HEK293 (cell line): Measurements from ENCODE around the gene IFNL1.

Source experiments
- CTCF ChIA-PET: fragments of 350-600 bp; formaldehyde crosslinking; extraction: SDS; loops from one replicate; lab custom pipeline; 2021; ENCODE audit warnings: antibody characterized with exemption; lab: Yijun Ruan, JAX
- POLR2A ChIA-PET: fragments of 300-600 bp; formaldehyde crosslinking; extraction: SDS; loops from one replicate; lab custom pipeline; 2020; ENCODE audit warnings: antibody characterized with exemption, inconsistent platforms; lab: Yijun Ruan, JAX
- H3K27ac ChIP-seq: fragments of 200-500 bp; sonication (Bioruptor generic); 2 replicates; pipeline ENCODE4 v1.5.1; 2014; ENCODE audit warnings: low read depth, low read length, control low read depth, inconsistent platforms; ENCODE audit errors: extremely low read depth
- H3K36me3 ChIP-seq, 2 experiments: fragments of 200-500 bp in 1 of 2; sonication (Bioruptor generic) in 1 of 2; 1 replicate in 1 of 2; 2 replicates in 1 of 2; pipeline ENCODE4 v1.5.1; 2014 to 2017; ENCODE audit warnings: inconsistent platforms in 2 of 2, low read length in 2 of 2; ENCODE audit not compliant: control insufficient read depth in 2 of 2, insufficient read depth in 1 of 2
- H3K4me1 ChIP-seq: fragments of 200-500 bp; sonication (Bioruptor generic); 2 replicates; pipeline ENCODE4 v1.5.1; 2014; ENCODE audit warnings: mild to moderate bottlenecking, low read length, inconsistent platforms; ENCODE audit not compliant: control insufficient read depth, insufficient read depth
- H3K4me3 ChIP-seq: 2 replicates; pipeline ENCODE4 v1.5.1; 2011; ENCODE audit warnings: low read depth, mild to moderate bottlenecking, control low read depth, low read length, moderate library complexity
- H3K9me3 ChIP-seq: fragments of 200-500 bp; sonication (Bioruptor generic); 2 replicates; pipeline ENCODE4 v1.5.1; 2014; ENCODE audit warnings: low read depth, low read length, inconsistent platforms; ENCODE audit not compliant: control insufficient read depth, insufficient read depth
- EGR2 ChIP-seq: fragments of 450-650 bp; formaldehyde crosslinking; IDR thresholded peaks from 2 replicates; pipeline ENCODE4 v1.5.1; 2016; ENCODE audit warnings: low read depth, missing biosample characterization, missing genetic modification characterization
- KLF1 ChIP-seq: fragments of 450-650 bp; formaldehyde crosslinking; IDR thresholded peaks from 2 replicates; pipeline ENCODE4 v1.5.1; 2016; ENCODE audit warnings: missing biosample characterization, missing genetic modification characterization
- SALL2 ChIP-seq: fragments of 450-650 bp; formaldehyde crosslinking; IDR thresholded peaks from 2 replicates; pipeline ENCODE4 v1.5.0; 2017; ENCODE audit warnings: missing biosample characterization, mild to moderate bottlenecking, missing genetic modification characterization, borderline replicate concordance
- TCF7L2 ChIP-seq: IDR thresholded peaks from 2 replicates; pipeline ENCODE4 v1.6.1; 2011; ENCODE audit warnings: low read depth, mild to moderate bottlenecking, inconsistent platforms, low read length, moderate library complexity, borderline replicate concordance
- WT1 ChIP-seq: fragments of 450-650 bp; formaldehyde crosslinking; IDR thresholded peaks from 2 replicates; pipeline ENCODE4 v1.5.1; 2016; ENCODE audit warnings: missing biosample characterization, missing genetic modification characterization
- ZNF114 ChIP-seq: fragments of 450-650 bp; formaldehyde crosslinking; IDR thresholded peaks from 2 replicates; pipeline ENCODE4 v1.5.0; 2017; ENCODE audit warnings: missing biosample characterization, missing genetic modification characterization
- ZNF23 ChIP-seq: fragments of 450-650 bp; formaldehyde crosslinking; IDR thresholded peaks from 2 replicates; pipeline ENCODE4 v1.5.1; 2016; ENCODE audit warnings: missing biosample characterization, missing genetic modification characterization, borderline replicate concordance
- ZNF239 ChIP-seq: fragments of 450-650 bp; formaldehyde crosslinking; IDR thresholded peaks from 2 replicates; pipeline ENCODE4 v1.5.1; 2016; ENCODE audit warnings: missing biosample characterization, missing genetic modification characterization
- ZNF404 ChIP-seq: fragments of 450-650 bp; formaldehyde crosslinking; IDR thresholded peaks from 2 replicates; pipeline ENCODE4 v1.5.1; 2017; ENCODE audit warnings: missing biosample characterization, missing genetic modification characterization
- ZNF433 ChIP-seq: fragments of 450-650 bp; formaldehyde crosslinking; IDR thresholded peaks from 2 replicates; pipeline ENCODE4 v1.5.1; 2016; ENCODE audit warnings: missing biosample characterization, missing genetic modification characterization, low read depth
- ZNF521 ChIP-seq: fragments of 450-650 bp; formaldehyde crosslinking; IDR thresholded peaks from 2 replicates; pipeline ENCODE4 v1.5.1; 2017; ENCODE audit warnings: missing biosample characterization, mild to moderate bottlenecking, missing genetic modification characterization
- ZNF530 ChIP-seq: fragments of 450-650 bp; formaldehyde crosslinking; IDR thresholded peaks from 2 replicates; pipeline ENCODE4 v1.5.1; 2016; ENCODE audit warnings: low read depth, missing biosample characterization, missing genetic modification characterization
- ZNF623 ChIP-seq: fragments of 450-650 bp; formaldehyde crosslinking; IDR thresholded peaks from 2 replicates; pipeline ENCODE4 v1.5.1; 2016; ENCODE audit warnings: missing biosample characterization, missing genetic modification characterization
- ZNF76 ChIP-seq: fragments of 450-650 bp; formaldehyde crosslinking; IDR thresholded peaks from 2 replicates; pipeline ENCODE4; 2016; ENCODE audit warnings: low read depth, missing biosample characterization, missing genetic modification characterization, borderline replicate concordance
- TF ChIP-seq, protein P1 (sequence below): fragments of 450-650 bp; formaldehyde crosslinking; IDR thresholded peaks from 2 replicates; pipeline ENCODE4 v1.5.1; 2016; ENCODE audit warnings: missing biosample characterization, missing genetic modification characterization
- TF ChIP-seq, protein P2 (sequence below): fragments of 450-650 bp; formaldehyde crosslinking; IDR thresholded peaks from 2 replicates; pipeline ENCODE4 v1.5.1; 2016; ENCODE audit warnings: missing biosample characterization, missing genetic modification characterization
- TF ChIP-seq, protein P3 (sequence below): fragments of 450-650 bp; formaldehyde crosslinking; IDR thresholded peaks from 2 replicates; pipeline ENCODE4 v1.5.1; 2016; ENCODE audit warnings: missing biosample characterization, missing genetic modification characterization
- TF ChIP-seq, protein P4 (sequence below): fragments of 450-650 bp; formaldehyde crosslinking; IDR thresholded peaks from 2 replicates; pipeline ENCODE4 v1.5.0; 2017; ENCODE audit warnings: missing biosample characterization, missing genetic modification characterization, borderline replicate concordance
- TF ChIP-seq, protein P5 (sequence below): fragments of 450-650 bp; formaldehyde crosslinking; IDR thresholded peaks from 2 replicates; pipeline ENCODE4; 2016; ENCODE audit warnings: missing biosample characterization, missing genetic modification characterization
- TF ChIP-seq, protein P6 (sequence below): fragments of 450-650 bp; formaldehyde crosslinking; IDR thresholded peaks from 2 replicates; pipeline ENCODE4 v1.5.1; 2016; ENCODE audit warnings: missing biosample characterization, missing genetic modification characterization

Gene IFNL1

DNA sequence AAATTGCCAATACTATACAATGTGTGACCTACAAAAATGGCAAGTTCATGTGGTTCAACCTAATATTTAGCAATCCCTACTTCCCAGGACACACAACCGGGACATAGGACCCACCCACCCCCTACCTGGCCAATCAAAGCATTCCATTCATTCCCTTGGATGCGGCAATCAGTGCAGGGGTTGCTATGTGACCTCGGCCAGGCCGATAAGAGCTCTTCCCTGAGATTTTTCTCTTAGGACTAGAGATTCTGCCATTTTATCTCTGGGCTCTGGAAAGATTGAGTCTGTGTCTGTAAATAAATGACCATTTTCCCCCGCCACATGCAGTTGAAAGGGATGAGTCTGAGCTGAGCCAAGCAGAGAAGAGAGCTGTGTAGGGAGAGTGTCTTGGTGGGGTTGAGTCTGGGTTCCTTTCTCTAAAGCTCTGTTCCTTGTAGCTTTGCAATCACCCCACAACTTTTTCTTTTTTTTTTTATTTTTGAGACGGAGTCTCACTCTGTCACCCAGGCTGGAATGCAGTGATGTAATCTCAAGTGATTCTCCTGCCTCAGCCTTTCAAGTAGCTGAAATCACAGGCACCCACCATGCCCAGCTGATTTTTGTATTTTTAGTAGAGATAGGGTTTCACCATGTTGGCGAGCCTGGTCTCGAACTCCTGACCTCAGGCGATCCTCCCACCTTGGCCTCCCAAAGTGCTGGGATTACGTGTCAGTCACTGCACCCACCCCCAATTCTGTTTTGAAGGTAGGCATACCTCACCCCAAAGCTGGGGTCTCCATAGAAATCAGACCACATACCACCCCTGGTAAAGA lies 7.4 kb downstream of the IFNL1 start (continued):
- TF ChIP-seq, protein P1, sequence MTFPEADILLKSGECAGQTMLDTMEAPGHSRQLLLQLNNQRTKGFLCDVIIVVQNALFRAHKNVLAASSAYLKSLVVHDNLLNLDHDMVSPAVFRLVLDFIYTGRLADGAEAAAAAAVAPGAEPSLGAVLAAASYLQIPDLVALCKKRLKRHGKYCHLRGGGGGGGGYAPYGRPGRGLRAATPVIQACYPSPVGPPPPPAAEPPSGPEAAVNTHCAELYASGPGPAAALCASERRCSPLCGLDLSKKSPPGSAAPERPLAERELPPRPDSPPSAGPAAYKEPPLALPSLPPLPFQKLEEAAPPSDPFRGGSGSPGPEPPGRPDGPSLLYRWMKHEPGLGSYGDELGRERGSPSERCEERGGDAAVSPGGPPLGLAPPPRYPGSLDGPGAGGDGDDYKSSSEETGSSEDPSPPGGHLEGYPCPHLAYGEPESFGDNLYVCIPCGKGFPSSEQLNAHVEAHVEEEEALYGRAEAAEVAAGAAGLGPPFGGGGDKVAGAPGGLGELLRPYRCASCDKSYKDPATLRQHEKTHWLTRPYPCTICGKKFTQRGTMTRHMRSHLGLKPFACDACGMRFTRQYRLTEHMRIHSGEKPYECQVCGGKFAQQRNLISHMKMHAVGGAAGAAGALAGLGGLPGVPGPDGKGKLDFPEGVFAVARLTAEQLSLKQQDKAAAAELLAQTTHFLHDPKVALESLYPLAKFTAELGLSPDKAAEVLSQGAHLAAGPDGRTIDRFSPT (tag by site-specific recombination): peak; percentile 17; the same call in 1 of the 2 replicates
- TF ChIP-seq, all 188 proteins: peak for 7

DNA sequence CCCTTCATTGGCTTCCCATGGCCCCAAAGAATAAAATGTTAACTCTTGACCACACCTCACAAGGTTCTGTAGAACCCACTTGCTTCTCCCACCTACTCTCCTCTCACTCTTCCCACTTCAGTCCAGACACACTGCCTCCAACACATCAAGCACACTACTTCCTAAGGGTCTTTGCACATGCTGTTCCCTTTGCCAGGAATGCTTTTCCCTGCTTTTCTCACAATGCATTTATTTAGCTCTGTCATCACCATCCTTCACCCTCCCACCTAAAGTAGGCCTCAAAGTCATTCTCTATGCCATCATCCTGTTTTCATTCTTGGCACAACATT lies 7.9 kb downstream of the IFNL1 start:
- ChIA-PET POLR2A (interaction anchor here (0.8 to 1.6 kb wide), 3 partner anchors 11 to 132 kb away, joined by 3 to 7 read pairs (median 4); partner anchors contain the start of genes RPS16 and SAMD4B), CTCF (interaction anchor here (0.7 to 2.4 kb wide), 6 partner anchors 9 to 252 kb away, joined by 3 to 9 read pairs (median 6); no protein-coding TSS in a partner anchor)
- TF ChIP-seq KLF1 (no peak), ZNF530 (tag by site-specific recombination) (no peak), ZNF76 (peak; percentile 22; the same call in 1 of the 2 replicates), SALL2 (tag by site-specific recombination) (0 out of 2 replicates have a peak, but pooled peaks have one; percentile 36), ZNF404 (tag by site-specific recombination) (no peak), WT1 (tag by site-specific recombination) (no peak), ZNF239 (tag by site-specific recombination) (no peak), EGR2 (tag by site-specific recombination) (peak; percentile 81), ZNF23 (tag by site-specific recombination) (no peak; the same call in 1 of the 2 replicates), ZNF521 (peak; percentile 73; the same call in 1 of the 2 replicates), ZNF433 (tag by site-specific recombination) (peak; percentile 5; the same call in 1 of the 2 replicates), ZNF114 (tag by site-specific recombination) (peak; percentile 73; the same call in 1 of the 2 replicates), ZNF623 (tag by site-specific recombination) (peak; percentile 54), TCF7L2 (no peak)
- TF ChIP-seq, protein P2, sequence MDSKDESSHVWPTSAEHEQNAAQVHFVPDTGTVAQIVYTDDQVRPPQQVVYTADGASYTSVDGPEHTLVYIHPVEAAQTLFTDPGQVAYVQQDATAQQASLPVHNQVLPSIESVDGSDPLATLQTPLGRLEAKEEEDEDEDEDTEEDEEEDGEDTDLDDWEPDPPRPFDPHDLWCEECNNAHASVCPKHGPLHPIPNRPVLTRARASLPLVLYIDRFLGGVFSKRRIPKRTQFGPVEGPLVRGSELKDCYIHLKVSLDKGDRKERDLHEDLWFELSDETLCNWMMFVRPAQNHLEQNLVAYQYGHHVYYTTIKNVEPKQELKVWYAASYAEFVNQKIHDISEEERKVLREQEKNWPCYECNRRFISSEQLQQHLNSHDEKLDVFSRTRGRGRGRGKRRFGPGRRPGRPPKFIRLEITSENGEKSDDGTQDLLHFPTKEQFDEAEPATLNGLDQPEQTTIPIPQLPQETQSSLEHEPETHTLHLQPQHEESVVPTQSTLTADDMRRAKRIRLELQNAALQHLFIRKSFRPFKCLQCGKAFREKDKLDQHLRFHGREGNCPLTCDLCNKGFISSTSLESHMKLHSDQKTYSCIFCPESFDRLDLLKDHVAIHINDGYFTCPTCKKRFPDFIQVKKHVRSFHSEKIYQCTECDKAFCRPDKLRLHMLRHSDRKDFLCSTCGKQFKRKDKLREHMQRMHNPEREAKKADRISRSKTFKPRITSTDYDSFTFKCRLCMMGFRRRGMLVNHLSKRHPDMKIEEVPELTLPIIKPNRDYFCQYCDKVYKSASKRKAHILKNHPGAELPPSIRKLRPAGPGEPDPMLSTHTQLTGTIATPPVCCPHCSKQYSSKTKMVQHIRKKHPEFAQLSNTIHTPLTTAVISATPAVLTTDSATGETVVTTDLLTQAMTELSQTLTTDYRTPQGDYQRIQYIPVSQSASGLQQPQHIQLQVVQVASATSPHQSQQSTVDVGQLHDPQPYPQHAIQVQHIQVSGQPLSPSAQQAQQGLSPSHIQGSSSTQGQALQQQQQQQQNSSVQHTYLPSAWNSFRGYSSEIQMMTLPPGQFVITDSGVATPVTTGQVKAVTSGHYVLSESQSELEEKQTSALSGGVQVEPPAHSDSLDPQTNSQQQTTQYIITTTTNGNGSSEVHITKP: no peak
- TF ChIP-seq, protein P3, sequence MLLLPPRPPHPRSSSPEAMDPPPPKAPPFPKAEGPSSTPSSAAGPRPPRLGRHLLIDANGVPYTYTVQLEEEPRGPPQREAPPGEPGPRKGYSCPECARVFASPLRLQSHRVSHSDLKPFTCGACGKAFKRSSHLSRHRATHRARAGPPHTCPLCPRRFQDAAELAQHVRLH (tag by site-specific recombination): peak; percentile 94
- TF ChIP-seq, protein P4, sequence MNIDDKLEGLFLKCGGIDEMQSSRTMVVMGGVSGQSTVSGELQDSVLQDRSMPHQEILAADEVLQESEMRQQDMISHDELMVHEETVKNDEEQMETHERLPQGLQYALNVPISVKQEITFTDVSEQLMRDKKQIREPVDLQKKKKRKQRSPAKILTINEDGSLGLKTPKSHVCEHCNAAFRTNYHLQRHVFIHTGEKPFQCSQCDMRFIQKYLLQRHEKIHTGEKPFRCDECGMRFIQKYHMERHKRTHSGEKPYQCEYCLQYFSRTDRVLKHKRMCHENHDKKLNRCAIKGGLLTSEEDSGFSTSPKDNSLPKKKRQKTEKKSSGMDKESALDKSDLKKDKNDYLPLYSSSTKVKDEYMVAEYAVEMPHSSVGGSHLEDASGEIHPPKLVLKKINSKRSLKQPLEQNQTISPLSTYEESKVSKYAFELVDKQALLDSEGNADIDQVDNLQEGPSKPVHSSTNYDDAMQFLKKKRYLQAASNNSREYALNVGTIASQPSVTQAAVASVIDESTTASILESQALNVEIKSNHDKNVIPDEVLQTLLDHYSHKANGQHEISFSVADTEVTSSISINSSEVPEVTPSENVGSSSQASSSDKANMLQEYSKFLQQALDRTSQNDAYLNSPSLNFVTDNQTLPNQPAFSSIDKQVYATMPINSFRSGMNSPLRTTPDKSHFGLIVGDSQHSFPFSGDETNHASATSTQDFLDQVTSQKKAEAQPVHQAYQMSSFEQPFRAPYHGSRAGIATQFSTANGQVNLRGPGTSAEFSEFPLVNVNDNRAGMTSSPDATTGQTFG: 0 out of 2 replicates have a peak, but pooled peaks have one; percentile 22
- TF ChIP-seq, protein P5, sequence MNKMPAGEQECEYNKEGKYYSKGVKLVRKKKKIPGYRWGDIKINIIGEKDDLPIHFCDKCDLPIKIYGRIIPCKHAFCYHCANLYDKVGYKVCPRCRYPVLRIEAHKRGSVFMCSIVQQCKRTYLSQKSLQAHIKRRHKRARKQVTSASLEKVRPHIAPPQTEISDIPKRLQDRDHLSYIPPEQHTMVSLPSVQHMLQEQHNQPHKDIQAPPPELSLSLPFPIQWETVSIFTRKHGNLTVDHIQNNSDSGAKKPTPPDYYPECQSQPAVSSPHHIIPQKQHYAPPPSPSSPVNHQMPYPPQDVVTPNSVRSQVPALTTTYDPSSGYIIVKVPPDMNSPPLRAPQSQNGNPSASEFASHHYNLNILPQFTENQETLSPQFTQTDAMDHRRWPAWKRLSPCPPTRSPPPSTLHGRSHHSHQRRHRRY (tag by site-specific recombination): 0 out of 2 replicates have a peak, but pooled peaks have one; percentile 48
- TF ChIP-seq, protein P6, sequence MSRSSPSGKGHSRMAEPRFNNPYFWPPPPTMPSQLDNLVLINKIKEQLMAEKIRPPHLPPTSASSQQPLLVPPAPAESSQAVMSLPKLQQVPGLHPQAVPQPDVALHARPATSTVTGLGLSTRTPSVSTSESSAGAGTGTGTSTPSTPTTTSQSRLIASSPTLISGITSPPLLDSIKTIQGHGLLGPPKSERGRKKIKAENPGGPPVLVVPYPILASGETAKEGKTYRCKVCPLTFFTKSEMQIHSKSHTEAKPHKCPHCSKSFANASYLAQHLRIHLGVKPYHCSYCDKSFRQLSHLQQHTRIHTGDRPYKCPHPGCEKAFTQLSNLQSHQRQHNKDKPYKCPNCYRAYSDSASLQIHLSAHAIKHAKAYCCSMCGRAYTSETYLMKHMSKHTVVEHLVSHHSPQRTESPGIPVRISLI (tag by site-specific recombination): no peak

More for the DNA sequence above, 7.9 kb downstream of the IFNL1 start:
- Histone ChIP-seq H3K9me3 (no peaks in the 10 kb centered on the region), H3K27ac (no peak overlapping the region), H3K36me3 (peaks cover 13 to 16% of the 10 kb centered on the region in 2 experiments; a peak in 2 of 3 replicates), H3K4me1 (peaks cover 19% of the 10 kb centered on the region), H3K4me3 (no peak overlapping the region)
